Natural killer cell treated with Interleukin-12 subunit alpha and Interleukin-12 subunit beta and Interleukin-15 and Interleukin-18, amount 100 ng/mL, for 72 hours (primary cell): Measurements from ENCODE around the gene CARS1. TPM values are rescaled to one million over a fixed set of nuclear protein-coding genes. Genes with fewer than 3 reads are reported as not detected.
A peak's percentile ranks its signal among the peaks of the same experiment; 100 is the strongest.

ENCODE experiments used
- ATAC-seq, 2 donors: fragments of 150-1000 bp; cut with Tn5 transposase in 1 of 2; sonication (Bioruptor Pico), chemical (Tn5 transposase) in 1 of 2; 2 replicates each; pipeline ENCODE4 v1.10.0; 2021
- DNase-seq: peaks from one replicate; pipeline ENCODE4 v3.0.0; 2022; ENCODE audit warnings: low spot score
- H3K27ac Mint-ChIP-seq, 2 donors: 1 replicate in 1 of 2; 2 replicates in 1 of 2; pipeline ENCODE4 v1.8.0; 2022; ENCODE audit warnings: mixed read lengths in 2 of 2, mild to moderate bottlenecking in 1 of 2, moderate library complexity in 1 of 2
- H3K27me3 Mint-ChIP-seq, 2 donors: 1 replicate in 1 of 2; 2 replicates in 1 of 2; pipeline ENCODE4 v1.8.0; 2022; ENCODE audit warnings: mixed read lengths in 2 of 2
- H3K36me3 Mint-ChIP-seq: one replicate; pipeline ENCODE4 v1.8.0; 2022; ENCODE audit warnings: mixed read lengths
- H3K4me1 Mint-ChIP-seq, 2 donors: 1 replicate in 1 of 2; 2 replicates in 1 of 2; pipeline ENCODE4 v1.8.0; 2022; ENCODE audit warnings: low read depth in 2 of 2, mixed read lengths in 2 of 2, mild to moderate bottlenecking in 1 of 2
- H3K4me3 Mint-ChIP-seq: one replicate; pipeline ENCODE4 v1.8.0; 2022; ENCODE audit warnings: mixed read lengths
- H3K9me3 Mint-ChIP-seq: 2 replicates; pipeline ENCODE4 v1.8.0; 2022; ENCODE audit warnings: mixed read lengths
- total RNA-seq, 2 donors: library from RNA; stranded (reverse); gene quantifications; one replicate each; pipeline ENCODE4 v1.2.3, GENCODE V29; 2022

The CARS1 gene
- total RNA-seq, 2 donors from 2014 or later: 88.8 to 128 TPM

GRCh38 chr11:3093281-3094191 lies 36.3 kb upstream of the CARS1 start:
- H3K27ac Mint-ChIP-seq: peak overlapping the region in 1 of 2 donors; percentile 43

GRCh38 chr11:3092603-3093141 lies 35.4 kb upstream of the CARS1 start:
- H3K36me3 Mint-ChIP-seq: no peaks in the 10 kb centered on the region
- H3K9me3 Mint-ChIP-seq: no peaks in the 10 kb centered on the region
- DNase-seq (peak; percentile 57), ATAC-seq (no peak)
- no peak overlapping the region for H3K4me3 Mint-ChIP-seq
- no peaks in the 10 kb centered on the region for H3K27me3 Mint-ChIP-seq
- H3K4me1 Mint-ChIP-seq: peaks cover 9 to 13% of the 10 kb centered on the region in 2 donors
- H3K27ac Mint-ChIP-seq: no peak overlapping the region

More at GRCh38 chr11:3093281-3094191, 36.3 kb upstream of the CARS1 start:
- peaks cover 14 to 15% of the 10 kb centered on the region in 2 donors for H3K4me1 Mint-ChIP-seq
- no peaks in the 10 kb centered on the region for H3K36me3 Mint-ChIP-seq
- no peak overlapping the region for H3K4me3 Mint-ChIP-seq
- no peaks in the 10 kb centered on the region for H3K27me3 Mint-ChIP-seq
- H3K9me3 Mint-ChIP-seq: no peaks in the 10 kb centered on the region
- no peak for ATAC-seq
- peak; percentile 60 for DNase-seq

GRCh38 chr11:3091846-3092602 lies 34.8 kb upstream of the CARS1 start:
- H3K36me3 Mint-ChIP-seq: no peaks in the 10 kb centered on the region
- peaks cover 4 to 9% of the 10 kb centered on the region in 2 donors for H3K4me1 Mint-ChIP-seq
- H3K27me3 Mint-ChIP-seq: no peaks in the 10 kb centered on the region
- DNase-seq (peak; percentile 73), ATAC-seq (peak; percentile 75 to 77)
- H3K4me3 Mint-ChIP-seq: no peak overlapping the region
- H3K9me3 Mint-ChIP-seq: no peaks in the 10 kb centered on the region
- H3K27ac Mint-ChIP-seq: peak overlapping the region in 1 of 2 donors; percentile 67

GRCh38 chr11:3091081-3091845 lies 34.0 kb upstream of the CARS1 start:
- H3K36me3 Mint-ChIP-seq: no peaks in the 10 kb centered on the region
- no peak overlapping the region for H3K4me3 Mint-ChIP-seq
- no peak overlapping the region for H3K27ac Mint-ChIP-seq
- no peaks in the 10 kb centered on the region for H3K9me3 Mint-ChIP-seq
- peaks cover 4 to 9% of the 10 kb centered on the region in 2 donors for H3K4me1 Mint-ChIP-seq
- no peaks in the 10 kb centered on the region for H3K27me3 Mint-ChIP-seq
- ATAC-seq (no peak), DNase-seq (peak; percentile 58)

GRCh38 chr11:3090096-3090901 lies 33.1 kb upstream of the CARS1 start:
- DNase-seq: peak; percentile 58
- Mint-ChIP-seq H3K36me3 (no peaks in the 10 kb centered on the region), H3K9me3 (no peaks in the 10 kb centered on the region), H3K4me3 (no peak overlapping the region), H3K4me1 (peaks cover 0 to 9% of the 10 kb centered on the region in 2 donors), H3K27ac (no peak overlapping the region), H3K27me3 (no peaks in the 10 kb centered on the region)
- ATAC-seq: no peak

- H3K4me1 Mint-ChIP-seq: peaks cover 0 to 9% of the 10 kb centered on the region in 2 donors
- no peak overlapping the region for H3K27ac Mint-ChIP-seq
- H3K27me3 Mint-ChIP-seq: no peaks in the 10 kb centered on the region
- no peaks in the 10 kb centered on the region for H3K36me3 Mint-ChIP-seq
- no peak overlapping the region for H3K4me3 Mint-ChIP-seq
- DNase-seq: peak; percentile 37
- no peaks in the 10 kb centered on the region for H3K9me3 Mint-ChIP-seq
- no peak for ATAC-seq
Measured at GRCh38 chr11:3089236-3090061, 32.2 kb upstream of the CARS1 start.

- Mint-ChIP-seq H3K27ac (no peak overlapping the region), H3K36me3 (no peaks in the 10 kb centered on the region), H3K27me3 (no peaks in the 10 kb centered on the region), H3K4me1 (peaks cover 0 to 9% of the 10 kb centered on the region in 2 donors), H3K9me3 (no peaks in the 10 kb centered on the region), H3K4me3 (no peak overlapping the region)
- DNase-seq (no peak), ATAC-seq (no peak)
Measured at GRCh38 chr11:3088806-3089205, 31.6 kb upstream of the CARS1 start.

GRCh38 chr11:3087821-3088800 lies 30.9 kb upstream of the CARS1 start:
- no peak for DNase-seq
- Mint-ChIP-seq H3K36me3 (no peaks in the 10 kb centered on the region), H3K27me3 (no peaks in the 10 kb centered on the region), H3K27ac (no peak overlapping the region), H3K9me3 (no peaks in the 10 kb centered on the region), H3K4me3 (no peak overlapping the region), H3K4me1 (peaks cover 0 to 6% of the 10 kb centered on the region in 2 donors)
- ATAC-seq: no peak

- H3K4me3 Mint-ChIP-seq: no peak overlapping the region
- H3K9me3 Mint-ChIP-seq: no peaks in the 10 kb centered on the region
- DNase-seq (no peak), ATAC-seq (no peak)
- H3K27me3 Mint-ChIP-seq: peaks cover 0 to 2% of the 10 kb centered on the region in 2 donors
- no peak overlapping the region for H3K27ac Mint-ChIP-seq
- H3K36me3 Mint-ChIP-seq: no peaks in the 10 kb centered on the region
- H3K4me1 Mint-ChIP-seq: peaks cover 0 to 6% of the 10 kb centered on the region in 2 donors
Measured at GRCh38 chr11:3087373-3087772, 30.1 kb upstream of the CARS1 start.

GRCh38 chr11:3086671-3087150 lies 29.5 kb upstream of the CARS1 start:
- H3K4me3 Mint-ChIP-seq: no peak overlapping the region

GRCh38 chr11:3086114-3086513 lies 28.9 kb upstream of the CARS1 start:
- Mint-ChIP-seq H3K4me1 (peaks cover 0 to 2% of the 10 kb centered on the region in 2 donors), H3K27ac (peak overlapping the region in 1 of 2 donors; percentile 76), H3K27me3 (peaks cover 0 to 2% of the 10 kb centered on the region in 2 donors), H3K36me3 (no peaks in the 10 kb centered on the region), H3K4me3 (no peak overlapping the region), H3K9me3 (no peaks in the 10 kb centered on the region)
- no peak for DNase-seq
- no peak for ATAC-seq

More at GRCh38 chr11:3086671-3087150, 29.5 kb upstream of the CARS1 start:
- H3K4me1 Mint-ChIP-seq: peaks cover 0 to 2% of the 10 kb centered on the region in 2 donors
- no peak for DNase-seq
- H3K36me3 Mint-ChIP-seq: no peaks in the 10 kb centered on the region
- ATAC-seq: no peak
- H3K27ac Mint-ChIP-seq: no peak overlapping the region
- H3K27me3 Mint-ChIP-seq: peaks cover 0 to 2% of the 10 kb centered on the region in 2 donors
- no peaks in the 10 kb centered on the region for H3K9me3 Mint-ChIP-seq
